GM19240 (cell line): Measurements from ENCODE around the gene GPSM1.

Experiments
- DNase-seq: peaks from one replicate; pipeline ENCODE4 v3.0.0; 2011; ENCODE audit warnings: low spot score; ENCODE audit not compliant: insufficient read length

Gene GPSM1

GRCh38 chr9:136373300-136374182 is 46.2 kb downstream of the GPSM1 start, which contains the start of gene CARD9:
CARD9 (minus strand) TSS chr9:136373669; CDS start chr9:136372078, 1,591 bp downstream.
- DNase-seq, result no peak

GRCh38 chr9:136374183-136374575 is 46.8 kb downstream of the GPSM1 start:
- DNase-seq, result no peak

- DNase-seq, result no peak
Observed at GRCh38 chr9:136375096-136375495, 47.8 kb downstream of the GPSM1 start.

GRCh38 chr9:136376457-136376856 is 49.1 kb downstream of the GPSM1 start:
- no peak for DNase-seq

GRCh38 chr9:136377341-136378169 is 50.2 kb downstream of the GPSM1 start:
- DNase-seq, result no peak

- DNase-seq, result no peak
Observed at GRCh38 chr9:136378170-136379002, 51.0 kb downstream of the GPSM1 start.

- no peak for DNase-seq
Observed at GRCh38 chr9:136379003-136379287, 51.6 kb downstream of the GPSM1 start.

- DNase-seq, result no peak
Observed at GRCh38 chr9:136379401-136379800, 52.1 kb downstream of the GPSM1 start.

GRCh38 chr9:136379891-136380290 is 52.6 kb downstream of the GPSM1 start:
- no peak for DNase-seq

- DNase-seq, result no peak
Observed at GRCh38 chr9:136380381-136380780, 53.0 kb downstream of the GPSM1 start.

GRCh38 chr9:136381311-136381710 is 54.0 kb downstream of the GPSM1 start:
- DNase-seq, result no peak

GRCh38 chr9:136381966-136382513 is 54.7 kb downstream of the GPSM1 start:
- no peak for DNase-seq

- DNase-seq, result no peak
Observed at GRCh38 chr9:136383436-136383835, 56.1 kb downstream of the GPSM1 start.

- DNase-seq, result no peak
Observed at GRCh38 chr9:136385015-136385414, 57.7 kb downstream of the GPSM1 start.

- DNase-seq, result no peak
Observed at GRCh38 chr9:136386018-136386417, 58.7 kb downstream of the GPSM1 start.

- no peak for DNase-seq
Observed at GRCh38 chr9:136387217-136387616, 59.9 kb downstream of the GPSM1 start.

GRCh38 chr9:136389396-136389795 is 62.1 kb downstream of the GPSM1 start:
- no peak for DNase-seq

- DNase-seq, result no peak
Observed at GRCh38 chr9:136391737-136392537, 64.6 kb downstream of the GPSM1 start.

GRCh38 chr9:136392538-136393449 is 65.5 kb downstream of the GPSM1 start:
- DNase-seq, result no peak
